ENCODE data around the gene GAA. TPM values are rescaled to one million over a fixed set of nuclear protein-coding genes. Genes with fewer than 3 reads are reported as not detected.
A peak's percentile ranks its signal among the peaks of the same experiment; 100 is the strongest.

The GAA gene
- total and polyA plus RNA-seq, 2 of the 13 experiments (the other 11 are each of a cell fraction or from before 2014, with no cell fraction given), result 21.6 to 36.4 TPM

DNA sequence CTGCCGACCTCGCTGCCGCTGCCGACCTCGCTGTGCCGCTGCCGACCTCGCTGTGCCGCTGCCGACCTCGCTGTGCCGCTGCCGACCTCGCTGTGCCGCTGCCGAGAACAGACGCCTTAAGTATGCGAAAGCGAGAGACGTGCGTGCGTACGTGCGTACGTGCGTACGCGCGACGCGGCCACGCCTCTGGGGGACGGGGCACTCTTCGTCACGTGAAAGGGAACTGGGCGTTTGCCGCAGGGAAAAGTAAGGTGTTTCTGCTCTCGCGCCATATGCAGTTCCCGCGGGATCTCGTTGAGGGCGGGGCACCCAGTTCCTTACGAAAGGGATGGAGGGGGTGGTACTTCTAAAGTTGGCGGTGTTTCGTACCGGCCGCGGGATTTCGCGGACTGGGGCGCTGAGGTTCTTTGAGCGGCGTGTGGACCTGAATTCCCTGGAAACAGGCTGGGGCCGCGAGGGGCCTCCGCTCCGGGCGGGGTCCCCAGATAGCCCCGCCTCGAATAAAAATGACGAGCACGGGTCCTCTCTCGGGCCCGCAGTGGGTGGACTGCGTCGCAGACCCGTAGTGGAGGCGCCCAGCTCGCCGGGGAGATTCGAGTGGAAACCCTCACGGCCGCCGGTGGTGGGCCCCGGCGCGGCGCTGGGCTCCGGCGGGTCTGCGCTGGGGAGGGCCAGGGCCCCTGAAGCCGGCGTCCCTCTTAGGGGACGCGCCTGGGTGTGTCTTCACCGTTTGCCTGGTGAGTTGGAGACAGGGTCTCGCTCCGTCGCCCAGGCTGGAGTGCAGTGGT, 45.8 kb downstream of the GAA start, which contains the start of gene EIF4A3 (continued):
- TF ChIP-seq GRHL1 (CRISPR knock-in tag; conservative IDR thresholded peaks at IDR 0.05), result no peak
- TF ChIP-seq SNAPC2 (CRISPR knock-in tag; IDR thresholded peaks at IDR 0.05), result peak; percentile 76
- TF ChIP-seq ZNF629 (CRISPR knock-in tag; conservative IDR thresholded peaks at IDR 0.05), result peak; percentile 4; the same call in 1 of the 2 replicates
- TF ChIP-seq ELK4 (CRISPR knock-in tag; IDR thresholded peaks at IDR 0.05; ENCODE audit: borderline replicate concordance), result no peak
- no peak for TF ChIP-seq HNRNPK (IDR thresholded peaks at IDR 0.05; ENCODE audit: low read depth, low read length, poor library complexity, severe bottlenecking)
- 0 out of 2 replicates have a peak, but pooled peaks have one; percentile 6 for TF ChIP-seq NFE2L2 (IDR thresholded peaks at IDR 0.05; ENCODE audit: low read length)
- no peak for TF ChIP-seq ZNF720 (CRISPR knock-in tag; IDR thresholded peaks at IDR 0.05)
- TF ChIP-seq, protein P1, sequence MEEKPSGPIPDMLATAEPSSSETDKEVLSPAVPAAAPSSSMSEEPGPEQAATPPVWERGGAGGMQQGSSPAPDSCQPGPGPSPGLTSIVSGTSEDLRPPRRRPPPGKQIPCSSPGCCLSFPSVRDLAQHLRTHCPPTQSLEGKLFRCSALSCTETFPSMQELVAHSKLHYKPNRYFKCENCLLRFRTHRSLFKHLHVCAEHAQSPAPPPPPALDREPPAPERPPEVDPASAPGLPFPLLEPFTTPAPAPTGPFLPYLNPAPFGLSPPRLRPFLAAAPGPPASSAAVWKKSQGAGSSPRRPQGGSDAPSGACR (CRISPR knock-in tag; IDR thresholded peaks at IDR 0.05), result no peak
- TF ChIP-seq, protein P2, sequence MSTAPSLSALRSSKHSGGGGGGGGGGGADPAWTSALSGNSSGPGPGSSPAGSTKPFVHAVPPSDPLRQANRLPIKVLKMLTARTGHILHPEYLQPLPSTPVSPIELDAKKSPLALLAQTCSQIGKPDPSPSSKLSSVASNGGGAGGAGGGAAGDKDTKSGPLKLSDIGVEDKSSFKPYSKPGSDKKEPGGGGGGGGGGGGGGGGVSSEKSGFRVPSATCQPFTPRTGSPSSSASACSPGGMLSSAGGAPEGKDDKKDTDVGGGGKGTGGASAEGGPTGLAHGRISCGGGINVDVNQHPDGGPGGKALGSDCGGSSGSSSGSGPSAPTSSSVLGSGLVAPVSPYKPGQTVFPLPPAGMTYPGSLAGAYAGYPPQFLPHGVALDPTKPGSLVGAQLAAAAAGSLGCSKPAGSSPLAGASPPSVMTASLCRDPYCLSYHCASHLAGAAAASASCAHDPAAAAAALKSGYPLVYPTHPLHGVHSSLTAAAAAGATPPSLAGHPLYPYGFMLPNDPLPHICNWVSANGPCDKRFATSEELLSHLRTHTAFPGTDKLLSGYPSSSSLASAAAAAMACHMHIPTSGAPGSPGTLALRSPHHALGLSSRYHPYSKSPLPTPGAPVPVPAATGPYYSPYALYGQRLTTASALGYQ (CRISPR knock-in tag; IDR thresholded peaks at IDR 0.05), result peak; percentile 71; the same call in 1 of the 2 replicates
- peak; percentile 97 for TF ChIP-seq GTF3A (CRISPR knock-in tag; conservative IDR thresholded peaks at IDR 0.05)
- TF ChIP-seq, protein P3, sequence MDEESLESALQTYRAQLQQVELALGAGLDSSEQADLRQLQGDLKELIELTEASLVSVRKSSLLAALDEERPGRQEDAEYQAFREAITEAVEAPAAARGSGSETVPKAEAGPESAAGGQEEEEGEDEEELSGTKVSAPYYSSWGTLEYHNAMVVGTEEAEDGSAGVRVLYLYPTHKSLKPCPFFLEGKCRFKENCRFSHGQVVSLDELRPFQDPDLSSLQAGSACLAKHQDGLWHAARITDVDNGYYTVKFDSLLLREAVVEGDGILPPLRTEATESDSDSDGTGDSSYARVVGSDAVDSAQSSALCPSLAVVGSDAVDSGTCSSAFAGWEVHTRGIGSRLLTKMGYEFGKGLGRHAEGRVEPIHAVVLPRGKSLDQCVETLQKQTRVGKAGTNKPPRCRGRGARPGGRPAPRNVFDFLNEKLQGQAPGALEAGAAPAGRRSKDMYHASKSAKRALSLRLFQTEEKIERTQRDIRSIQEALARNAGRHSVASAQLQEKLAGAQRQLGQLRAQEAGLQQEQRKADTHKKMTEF (CRISPR knock-in tag; IDR thresholded peaks at IDR 0.05), result peak; percentile 93
- no peak for TF ChIP-seq FOXP1 (IDR thresholded peaks at IDR 0.05)
- TF ChIP-seq FOXP1 (CRISPR knock-in tag; IDR thresholded peaks at IDR 0.05), result peak; percentile 71; the same call in 1 of the 2 replicates
- TF ChIP-seq, protein P4, sequence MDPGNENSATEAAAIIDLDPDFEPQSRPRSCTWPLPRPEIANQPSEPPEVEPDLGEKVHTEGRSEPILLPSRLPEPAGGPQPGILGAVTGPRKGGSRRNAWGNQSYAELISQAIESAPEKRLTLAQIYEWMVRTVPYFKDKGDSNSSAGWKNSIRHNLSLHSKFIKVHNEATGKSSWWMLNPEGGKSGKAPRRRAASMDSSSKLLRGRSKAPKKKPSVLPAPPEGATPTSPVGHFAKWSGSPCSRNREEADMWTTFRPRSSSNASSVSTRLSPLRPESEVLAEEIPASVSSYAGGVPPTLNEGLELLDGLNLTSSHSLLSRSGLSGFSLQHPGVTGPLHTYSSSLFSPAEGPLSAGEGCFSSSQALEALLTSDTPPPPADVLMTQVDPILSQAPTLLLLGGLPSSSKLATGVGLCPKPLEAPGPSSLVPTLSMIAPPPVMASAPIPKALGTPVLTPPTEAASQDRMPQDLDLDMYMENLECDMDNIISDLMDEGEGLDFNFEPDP (CRISPR knock-in tag; conservative IDR thresholded peaks at IDR 0.05), result no peak; the same call in 1 of the 2 replicates
- TF ChIP-seq ZBTB7A (CRISPR knock-in tag; IDR thresholded peaks at IDR 0.05), result no peak; the same call in 1 of the 2 replicates
- peak; percentile 80 for TF ChIP-seq PITX1 (CRISPR knock-in tag; IDR thresholded peaks at IDR 0.05)
- peak; percentile 73; the same call in 1 of the 2 replicates for TF ChIP-seq PREB (CRISPR knock-in tag; IDR thresholded peaks at IDR 0.05)
- peak; percentile 100 for TF ChIP-seq DR1 (CRISPR knock-in tag; IDR thresholded peaks at IDR 0.05)
- TF ChIP-seq ESRRA (CRISPR knock-in tag; IDR thresholded peaks at IDR 0.05; ENCODE audit: low read depth), result peak; percentile 82

Measured in HepG2 (cell line).